ENCODE results near the gene CLDN34.

The CLDN34 gene, protein sequence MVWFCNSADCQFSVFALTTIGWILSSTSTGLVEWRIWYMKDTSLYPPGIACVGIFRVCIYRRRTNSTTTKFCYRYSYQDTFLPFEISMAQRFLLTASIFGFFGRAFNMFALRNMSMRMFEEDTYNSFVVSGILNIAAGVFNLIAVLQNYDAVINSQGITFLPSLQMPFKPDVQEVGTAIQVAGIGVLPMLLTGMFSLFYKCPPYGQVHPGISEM

DNA sequence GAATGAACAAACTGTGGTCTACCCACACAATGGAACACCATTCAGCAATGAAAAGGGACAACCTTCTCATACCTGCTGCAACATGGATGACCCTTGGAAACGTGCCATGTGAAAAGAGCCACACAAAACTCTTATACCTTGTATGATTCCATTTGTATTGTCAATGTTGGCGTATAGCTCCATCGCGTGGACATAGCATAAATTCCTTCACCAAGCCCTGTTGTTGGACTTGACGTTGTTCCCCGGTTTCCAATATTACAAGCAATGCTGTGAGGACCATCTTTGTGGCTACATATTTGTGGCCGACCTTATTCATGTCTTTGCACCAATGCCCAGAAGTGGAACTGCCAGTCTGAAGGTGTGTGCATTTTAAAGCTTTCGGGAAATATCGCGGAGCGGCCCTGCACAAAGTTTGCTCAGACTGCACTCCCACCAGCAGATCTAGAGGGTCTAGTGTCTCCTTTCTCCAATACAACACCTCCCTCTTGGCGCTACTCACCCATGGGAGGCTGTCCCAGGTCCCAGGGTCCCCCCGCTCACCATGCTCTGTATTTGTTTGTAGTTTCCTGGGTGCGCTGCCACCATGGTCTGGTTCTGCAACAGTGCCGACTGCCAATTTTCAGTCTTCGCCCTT lies at the start of gene CLDN34:
CLDN34 (plus strand) TSS at position 584 of the 634 bp plus-strand sequence; CDS start at position 584, 0 bp downstream.
- in situ Hi-C loops (cut with HindIII; ENCODE audit: low sequenced_read_pairs): no loop called here

DNA sequence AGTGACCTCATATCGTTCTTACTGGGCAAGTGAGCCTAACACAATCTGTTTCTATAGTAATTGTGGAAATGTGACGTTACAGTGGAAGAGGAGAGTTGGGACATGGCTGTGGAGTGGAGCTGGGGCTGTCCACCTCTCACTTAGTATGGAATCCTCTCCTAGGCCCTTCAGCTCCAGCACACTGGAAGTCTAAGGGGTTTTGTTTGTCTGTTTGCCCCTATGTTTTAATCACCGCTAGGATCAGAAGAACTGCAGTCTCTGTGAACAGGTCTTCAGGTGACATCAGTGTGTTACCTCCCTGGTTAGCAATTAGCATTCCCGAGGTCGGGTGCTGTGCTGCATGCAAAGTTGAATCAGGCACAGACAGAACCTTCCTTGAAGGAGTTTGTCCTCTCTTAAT lies 49.3 kb upstream of the CLDN34 start:
- in situ Hi-C loops (cut with HindIII; ENCODE audit: low sequenced_read_pairs): no loop called here

DNA sequence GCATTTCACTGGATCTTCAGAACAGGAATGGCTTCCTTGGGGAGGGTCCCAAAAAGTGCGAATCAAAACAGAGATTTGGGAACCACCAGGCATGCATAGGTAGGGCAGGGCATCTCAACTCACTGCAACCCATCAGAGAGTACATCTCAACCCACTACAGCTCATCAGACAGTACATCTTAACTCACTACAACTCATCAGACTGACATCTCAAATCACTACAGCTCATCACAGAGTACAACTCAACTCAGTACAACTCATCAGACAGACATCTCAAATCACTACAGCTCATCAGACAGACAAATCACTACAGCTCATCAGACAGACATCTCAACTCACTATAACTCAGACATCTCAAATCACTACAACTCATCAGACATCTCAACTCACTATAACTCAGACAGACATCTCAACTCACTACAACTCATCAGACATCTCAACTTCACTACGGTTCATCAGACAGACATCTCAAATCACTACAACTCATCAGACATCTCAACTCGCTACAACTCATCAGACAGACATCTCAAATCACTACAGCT lies 47.5 kb upstream of the CLDN34 start:
- in situ Hi-C loops (cut with HindIII; ENCODE audit: low sequenced_read_pairs): no loop called here

DNA sequence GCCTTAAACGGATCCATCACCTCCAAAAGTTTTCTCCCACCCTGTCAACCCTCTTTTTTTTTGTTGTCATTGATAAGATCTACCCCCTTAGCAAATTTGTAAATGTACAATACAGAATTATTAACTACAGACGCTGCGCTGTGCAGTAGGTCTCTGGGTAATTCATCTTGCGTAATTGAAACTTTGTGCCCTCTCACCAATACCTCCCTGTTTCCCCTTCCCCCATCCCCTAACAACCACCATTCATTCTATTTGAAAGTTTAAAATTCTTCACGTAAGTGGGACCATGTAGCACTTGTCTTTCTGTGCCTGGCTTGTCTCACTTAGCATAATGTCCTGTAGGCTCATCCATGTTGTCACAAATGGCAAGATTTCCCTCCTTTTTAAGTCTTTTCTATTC lies 45.8 kb upstream of the CLDN34 start:
- in situ Hi-C loops (cut with HindIII; ENCODE audit: low sequenced_read_pairs): no loop called here

DNA sequence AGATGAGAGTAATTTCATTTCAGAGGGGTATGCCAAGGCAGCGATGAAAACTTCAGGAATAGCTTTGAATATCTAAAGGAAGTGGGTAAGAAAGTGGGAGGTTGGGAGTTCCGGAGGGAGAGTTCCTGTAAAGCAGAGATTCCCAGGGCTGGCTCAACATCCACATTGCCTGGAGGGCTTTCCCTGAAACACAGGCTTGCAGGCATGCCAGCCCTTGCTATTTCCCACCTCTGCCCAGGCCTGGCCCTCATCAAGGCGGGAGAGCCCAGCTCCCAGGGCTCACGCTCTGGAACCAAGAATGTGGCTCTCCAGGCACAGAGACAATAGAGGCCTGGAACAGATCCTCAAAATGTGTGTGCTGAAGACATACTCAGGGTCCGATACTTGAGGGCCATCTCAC lies 43.8 kb upstream of the CLDN34 start:
- in situ Hi-C loops (cut with HindIII; ENCODE audit: low sequenced_read_pairs): no loop called here

DNA sequence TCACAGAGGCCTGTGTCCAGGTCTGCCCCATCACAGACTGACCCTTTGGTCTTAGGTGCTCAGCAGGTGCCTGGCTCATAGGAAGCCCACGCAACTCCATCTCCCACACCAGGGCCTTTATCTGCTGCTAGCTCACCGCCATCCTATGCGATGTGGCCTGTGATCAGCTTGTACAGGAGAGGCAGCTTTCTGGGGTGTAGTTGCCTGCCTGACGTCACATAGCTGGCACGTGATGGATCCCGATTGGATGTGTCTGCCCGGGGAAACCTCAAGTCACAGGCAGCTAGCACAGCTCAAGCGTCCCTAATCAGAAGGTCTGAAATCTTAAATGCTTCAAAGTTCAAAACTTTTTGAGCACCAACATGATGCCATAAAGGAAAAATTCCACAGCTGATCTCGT lies 41.2 kb upstream of the CLDN34 start:
- in situ Hi-C loops (cut with HindIII; ENCODE audit: low sequenced_read_pairs): no loop called here

DNA sequence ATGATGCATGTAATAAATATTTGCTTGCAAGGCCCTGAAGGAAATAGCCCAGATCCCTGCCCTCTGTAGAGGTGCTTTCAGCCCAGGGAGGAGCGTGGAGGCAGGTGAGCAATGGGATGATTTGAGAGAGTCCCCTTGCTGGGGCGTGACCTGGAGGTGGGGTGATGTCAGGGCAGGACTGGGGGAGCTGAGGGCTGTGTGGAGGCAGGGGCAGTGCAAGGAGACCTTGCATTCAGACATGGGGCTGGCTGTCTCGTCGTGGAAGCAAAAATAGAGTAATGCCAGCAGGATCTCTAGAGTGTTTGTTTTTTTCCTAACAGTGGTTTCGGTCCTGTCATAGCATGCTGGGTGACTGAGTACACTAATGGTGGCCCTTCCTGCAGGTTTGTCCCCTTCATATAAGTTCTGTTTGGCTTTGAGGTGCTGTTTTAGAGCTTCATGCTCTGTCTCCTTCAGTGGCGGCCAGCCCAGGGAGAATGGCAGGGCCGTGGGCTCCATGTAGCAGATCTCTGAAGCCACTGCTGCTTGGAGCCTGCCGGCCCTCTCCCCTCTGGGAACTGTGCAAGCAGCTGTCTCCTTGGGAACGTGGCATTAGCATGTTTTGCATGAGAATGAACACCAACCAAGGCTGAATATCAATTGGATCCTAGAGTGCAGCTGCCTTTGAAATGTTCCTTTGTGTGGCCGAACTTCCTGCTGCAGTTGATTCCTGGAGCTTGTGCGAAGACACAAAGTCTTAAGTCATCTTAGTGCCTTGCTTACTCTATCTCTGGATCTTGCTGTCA lies 39.3 kb upstream of the CLDN34 start:
- in situ Hi-C loops (cut with HindIII; ENCODE audit: low sequenced_read_pairs): no loop called here

DNA sequence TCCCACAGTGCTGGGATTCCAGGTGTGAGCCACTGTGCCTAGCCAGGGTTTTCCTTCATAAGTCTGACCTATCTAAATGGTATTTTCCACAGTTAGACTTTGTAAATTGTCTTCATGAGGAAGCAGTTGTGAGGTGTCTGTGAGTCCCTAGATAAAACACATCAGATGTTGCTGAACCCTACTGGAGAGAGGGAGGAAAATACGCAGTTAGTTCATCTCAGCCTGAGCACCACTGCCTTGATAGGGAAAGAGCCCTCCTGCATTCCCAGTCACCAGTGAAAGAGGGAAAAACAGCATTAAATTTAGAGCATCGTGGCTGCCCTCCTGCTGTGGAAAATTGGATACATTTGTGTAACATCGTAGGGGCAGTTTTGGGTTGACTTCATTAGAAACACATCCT lies 31.7 kb upstream of the CLDN34 start:
- in situ Hi-C loops (cut with HindIII; ENCODE audit: low sequenced_read_pairs): no loop called here

DNA sequence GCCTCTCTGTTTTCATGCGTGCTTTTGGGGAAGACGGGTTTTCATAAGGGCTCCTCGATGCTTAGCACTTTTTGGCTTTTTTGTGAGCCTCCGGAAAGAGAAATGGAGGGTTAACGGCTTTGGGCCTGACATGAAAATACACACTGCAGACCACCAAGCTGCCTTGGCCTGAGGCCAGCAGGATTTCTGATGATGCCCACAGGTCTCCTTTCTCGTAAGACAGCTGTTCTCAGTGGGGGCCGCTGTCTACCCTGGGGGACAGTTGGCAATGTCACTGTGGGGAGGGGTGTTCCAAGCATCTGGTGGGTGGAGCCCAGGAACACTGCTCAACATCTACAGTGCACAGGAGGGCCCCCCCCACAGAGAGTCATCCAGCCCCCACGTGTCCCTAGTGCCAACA lies 29.4 kb upstream of the CLDN34 start:
- in situ Hi-C loops (cut with HindIII; ENCODE audit: low sequenced_read_pairs): no loop called here

DNA sequence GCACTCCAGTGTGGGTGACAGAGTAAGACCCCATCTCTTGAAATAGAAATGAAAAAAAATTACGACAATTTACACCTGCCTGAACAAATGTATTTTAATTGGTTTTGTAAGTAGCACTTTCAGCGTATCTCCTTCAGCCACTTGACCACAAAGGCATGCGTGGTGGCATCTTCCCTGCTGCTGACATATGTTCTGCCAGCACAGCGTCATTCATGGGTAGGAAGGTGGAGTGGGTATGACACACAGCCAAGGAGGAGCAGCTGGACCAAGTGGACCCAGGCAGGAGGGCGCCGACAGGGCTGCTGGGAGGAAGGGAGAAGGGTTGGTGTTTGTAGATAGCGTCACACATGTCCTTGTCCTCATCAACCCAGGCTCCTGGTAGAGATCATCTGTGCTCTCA lies 28.6 kb upstream of the CLDN34 start:
- in situ Hi-C loops (cut with HindIII; ENCODE audit: low sequenced_read_pairs): no loop called here

DNA sequence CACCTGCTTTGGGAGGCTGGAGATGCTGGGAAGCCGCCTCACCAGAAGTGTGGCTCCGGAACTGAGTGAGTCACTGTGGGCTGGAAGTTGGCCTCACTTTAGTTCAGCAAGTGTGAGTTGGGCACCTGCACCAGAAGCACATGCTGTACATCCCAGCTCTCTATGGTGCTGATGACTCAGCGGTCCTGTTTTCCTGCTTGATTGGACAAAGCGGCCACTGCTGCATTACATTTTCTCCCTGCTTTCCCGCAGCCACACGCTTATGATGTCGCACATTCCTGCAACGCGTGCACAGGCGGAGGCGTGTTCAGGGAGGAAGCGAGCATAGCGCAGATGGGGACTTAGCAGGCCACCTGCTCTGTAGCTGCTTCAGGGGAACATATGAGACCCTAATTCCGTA lies 26.7 kb upstream of the CLDN34 start:
- in situ Hi-C loops (cut with HindIII; ENCODE audit: low sequenced_read_pairs): no loop called here

DNA sequence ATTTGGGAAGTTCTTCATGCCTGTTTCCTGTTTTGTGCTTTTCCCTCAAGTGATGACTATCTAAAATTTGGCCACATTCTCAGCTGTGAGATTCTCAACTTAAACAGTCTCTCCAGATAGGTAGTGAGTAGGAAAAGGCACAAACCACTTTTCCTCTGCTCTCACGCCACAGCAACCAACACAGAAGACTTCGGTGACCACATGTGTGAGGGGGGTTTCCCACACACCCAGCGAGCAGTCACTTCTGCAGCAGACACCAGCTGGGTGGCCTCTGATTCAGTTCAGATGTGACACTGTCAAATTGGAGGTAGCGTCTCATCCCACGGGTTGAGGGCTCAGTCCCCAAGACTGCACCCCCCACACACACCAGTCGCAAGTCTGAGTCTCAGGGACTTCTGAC lies 25.1 kb upstream of the CLDN34 start:
- in situ Hi-C loops (cut with HindIII; ENCODE audit: low sequenced_read_pairs): no loop called here

DNA sequence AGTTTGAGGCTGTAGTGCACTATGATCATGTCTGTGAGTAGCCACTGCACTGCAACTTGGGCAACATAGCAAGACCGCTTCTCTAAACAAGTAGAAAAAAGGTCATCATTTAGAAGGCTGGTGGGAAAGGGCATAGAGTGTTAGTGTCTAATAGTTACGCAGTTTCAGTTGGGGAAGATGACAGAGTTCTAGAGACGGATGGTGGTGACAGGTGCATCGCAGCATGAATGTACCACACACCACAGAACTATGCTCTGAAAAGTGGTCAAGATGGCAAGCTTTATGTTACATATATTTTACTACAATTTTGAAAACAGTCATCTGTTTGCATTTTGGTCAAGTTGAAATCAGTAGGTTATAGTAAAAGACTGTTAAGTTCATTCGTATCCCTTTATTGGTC lies 23.7 kb upstream of the CLDN34 start:
- in situ Hi-C loops (cut with HindIII; ENCODE audit: low sequenced_read_pairs): no loop called here

DNA sequence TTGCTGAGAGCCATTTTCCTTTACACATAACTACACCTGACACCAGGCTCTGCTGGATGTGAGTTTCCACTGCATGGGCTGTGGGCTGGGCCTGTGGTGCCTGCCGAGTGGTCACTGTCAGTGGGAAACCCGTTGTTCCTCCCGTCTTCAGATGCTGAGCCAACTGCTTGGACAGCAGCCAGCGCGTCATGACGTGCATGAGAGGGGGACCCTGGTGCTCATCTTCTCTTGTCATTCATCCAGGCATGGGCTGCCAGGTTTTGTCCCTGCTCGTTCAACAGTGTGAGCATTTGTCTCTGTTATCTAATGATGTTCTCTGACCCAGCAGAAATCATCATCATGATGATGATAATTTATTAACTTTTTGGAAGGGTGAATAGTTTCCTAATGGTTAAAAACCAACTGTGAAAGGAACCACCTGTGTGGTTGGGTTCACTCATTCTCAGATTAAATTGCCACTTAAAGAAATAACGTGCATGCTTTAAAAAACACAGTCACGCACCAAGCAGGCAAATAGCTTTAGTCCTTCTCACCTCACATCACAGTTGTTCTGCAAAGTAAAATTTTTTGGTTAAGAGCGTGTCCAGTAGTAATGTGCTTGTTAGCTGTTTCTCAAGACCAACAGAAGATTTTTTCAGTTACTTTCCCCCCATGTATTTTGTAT lies 19.9 kb upstream of the CLDN34 start:
- in situ Hi-C loops (cut with HindIII; ENCODE audit: low sequenced_read_pairs): no loop called here

DNA sequence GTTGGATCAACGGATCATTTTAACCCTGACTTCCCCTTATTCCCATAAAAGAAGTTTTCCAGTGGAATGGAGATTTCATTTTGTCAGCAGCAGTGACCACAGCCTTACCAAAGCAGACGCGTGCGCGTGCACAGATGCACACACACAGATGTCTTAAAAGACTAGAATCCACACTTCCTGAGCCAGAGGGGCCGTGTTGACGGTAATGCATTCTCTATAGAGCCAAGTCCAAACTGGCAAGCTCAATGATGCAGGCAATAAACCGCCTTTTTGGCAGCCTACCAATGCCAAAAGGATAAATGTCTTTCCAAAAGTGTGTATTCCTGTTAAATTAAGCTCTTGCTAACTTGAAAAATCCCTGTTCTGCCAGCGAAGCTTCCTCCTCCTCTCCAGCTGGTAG lies 18.8 kb upstream of the CLDN34 start:
- in situ Hi-C loops (cut with HindIII; ENCODE audit: low sequenced_read_pairs): no loop called here

DNA sequence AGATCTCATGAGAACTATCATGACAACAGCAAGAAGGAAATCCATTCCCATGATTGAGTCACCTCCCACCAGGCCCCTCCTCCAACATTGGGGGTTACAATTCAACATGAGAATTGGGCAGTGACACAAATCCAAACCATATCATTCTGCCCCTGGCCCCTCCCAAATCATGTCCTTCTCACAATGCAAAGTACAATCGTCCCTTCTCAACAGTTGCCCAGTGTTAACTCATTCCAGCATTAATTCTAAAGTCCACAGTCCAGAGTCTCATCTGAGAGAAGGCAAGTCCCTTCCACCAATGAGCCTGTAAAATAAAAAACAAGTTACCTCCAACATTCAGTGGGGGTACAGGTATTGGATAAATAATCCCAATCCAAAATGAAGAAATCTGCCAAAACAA lies 14.9 kb upstream of the CLDN34 start:
- in situ Hi-C loops (cut with HindIII; ENCODE audit: low sequenced_read_pairs): no loop called here

DNA sequence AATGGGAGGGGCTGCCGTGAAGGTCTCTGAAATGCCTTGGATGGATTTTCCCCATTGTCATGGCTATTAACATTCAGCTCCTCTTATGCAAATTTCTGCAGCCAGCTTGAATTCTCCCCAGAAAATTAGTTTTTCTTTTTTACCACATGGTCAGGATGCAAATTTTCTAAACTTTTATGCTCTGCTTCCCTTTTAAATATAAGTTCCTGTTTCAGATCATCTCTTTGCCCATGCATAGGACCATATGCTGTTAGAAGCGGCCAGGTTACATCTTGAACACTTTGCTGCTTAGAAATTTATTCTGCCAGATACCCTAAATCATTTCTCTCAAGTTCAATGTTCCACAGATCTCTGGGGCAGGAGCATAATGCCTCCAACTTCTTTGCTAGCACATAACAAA lies 13.8 kb upstream of the CLDN34 start:
- in situ Hi-C loops (cut with HindIII; ENCODE audit: low sequenced_read_pairs): no loop called here

DNA sequence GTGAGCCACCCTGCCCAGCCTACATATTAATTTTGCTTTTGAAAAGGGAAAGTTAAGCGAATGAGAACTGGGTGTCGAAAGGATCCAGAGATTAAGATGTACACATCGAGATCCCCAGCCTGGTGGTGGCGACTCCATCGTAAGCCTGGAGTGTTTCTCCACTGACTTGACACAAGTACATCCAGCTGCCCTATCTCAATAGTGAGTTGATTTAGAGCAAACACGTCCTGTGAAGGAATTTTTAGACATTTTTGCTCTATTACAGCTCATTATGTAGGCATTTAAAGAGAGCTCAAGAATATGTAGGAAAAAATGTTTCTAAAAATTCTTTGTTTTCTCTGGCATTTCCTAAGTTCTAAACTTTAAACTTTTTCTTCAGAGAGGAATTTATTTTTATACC lies 11.7 kb upstream of the CLDN34 start:
- in situ Hi-C loops (cut with HindIII; ENCODE audit: low sequenced_read_pairs): no loop called here

DNA sequence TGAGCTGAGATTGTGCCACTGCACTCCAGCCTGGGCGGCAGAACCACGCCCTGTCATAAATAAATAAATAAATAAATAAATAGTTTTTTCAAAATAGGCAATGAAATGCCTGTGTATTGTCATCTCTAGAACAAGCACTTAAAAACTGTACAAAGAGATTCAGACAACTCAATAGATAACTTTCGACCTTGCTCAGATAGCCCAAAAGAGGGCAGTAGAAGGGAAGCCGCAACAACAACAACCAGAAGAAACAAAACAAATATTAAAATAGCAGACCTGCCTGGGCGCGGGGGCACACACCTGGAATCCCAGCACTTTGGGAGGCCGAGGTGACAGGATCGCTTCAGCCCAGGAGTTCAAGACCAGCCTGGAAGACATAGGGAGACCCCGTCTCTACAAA lies 9.4 kb upstream of the CLDN34 start:
- in situ Hi-C loops (cut with HindIII; ENCODE audit: low sequenced_read_pairs): no loop called here

DNA sequence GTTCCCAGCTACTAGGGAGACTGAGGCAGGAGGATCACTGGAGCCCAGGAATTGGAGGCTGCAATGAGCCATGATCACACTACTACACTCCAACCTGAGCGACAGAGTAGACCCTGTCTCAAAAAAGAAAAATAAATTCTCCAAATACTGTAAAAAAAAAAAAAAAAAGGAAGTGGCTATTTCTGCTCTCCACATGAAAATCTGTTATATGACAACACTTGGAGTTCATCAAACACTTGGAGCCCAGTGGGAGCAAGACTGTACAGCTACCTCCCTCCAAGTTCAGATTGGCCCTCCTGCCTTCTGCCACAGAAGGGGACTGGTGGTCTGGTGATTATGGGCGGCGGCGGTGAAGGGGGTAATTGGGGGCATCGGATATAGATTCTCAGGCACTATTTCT lies 9.0 kb upstream of the CLDN34 start:
- in situ Hi-C loops (cut with HindIII; ENCODE audit: low sequenced_read_pairs): no loop called here

DNA sequence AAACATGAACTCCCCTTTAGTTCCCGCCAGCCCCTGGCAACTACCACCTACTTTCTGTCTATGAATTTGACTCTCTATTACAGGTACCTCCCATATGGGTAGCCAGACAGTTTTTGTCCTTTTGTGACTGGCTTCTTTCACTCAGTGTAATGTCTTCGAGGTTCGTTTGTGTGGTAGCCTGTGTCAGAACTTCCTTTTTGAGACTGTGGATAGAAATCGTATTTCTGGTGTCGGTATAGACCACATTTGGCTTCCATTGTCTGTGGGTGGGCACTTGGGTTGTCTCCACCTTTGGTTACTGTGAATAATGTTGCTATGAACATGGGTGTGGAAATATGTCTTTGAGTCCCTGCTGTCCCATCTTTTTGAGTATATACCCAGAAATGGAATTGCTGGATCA lies 5.4 kb upstream of the CLDN34 start:
- in situ Hi-C loops (cut with HindIII; ENCODE audit: low sequenced_read_pairs): no loop called here

DNA sequence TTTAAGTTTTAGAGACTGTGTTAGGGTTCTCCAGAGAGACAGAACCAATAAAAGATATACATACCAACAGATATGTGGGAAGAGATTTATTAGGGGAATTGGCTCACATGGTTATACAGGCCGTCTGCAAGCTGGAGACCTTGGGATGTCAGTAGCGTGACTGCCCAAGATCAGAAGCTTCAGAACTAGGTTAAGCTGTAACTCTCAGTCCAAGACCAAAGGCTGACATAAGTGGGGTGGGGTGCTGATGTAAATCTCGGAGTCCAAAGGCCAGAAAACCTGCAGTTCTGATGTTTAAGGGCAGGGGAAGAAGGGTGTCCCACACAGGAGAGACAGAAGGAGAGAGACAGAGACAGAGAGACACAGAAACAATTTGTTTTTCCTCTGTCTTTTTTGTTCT lies 10.5 kb downstream of the CLDN34 start:
- in situ Hi-C loops (cut with HindIII; ENCODE audit: low sequenced_read_pairs): no loop called here

Data from endothelial cell of hepatic sinusoid (primary cell).